Gastroesophageal sphincter (tissue), 3 donors: ENCODE data around the gene MMP17.
"Not testable (repeated sequence)": the region's sequence is repeated elsewhere in the genome, so short reads cannot be mapped to it uniquely, and the experiment has no call there.

Experiments
- CTCF ChIP-seq, 4 experiments: fragments of 200-600 bp in 2 of 4; fragments of 450-650 bp in 2 of 4; sonication (generic) in 1 of 4; IDR thresholded peaks; one replicate each; pipeline ENCODE4 v1.5.1; 2017 to 2019; ENCODE audit warnings: antibody characterized with exemption in 4 of 4, mild to moderate bottlenecking in 2 of 4, moderate library complexity in 2 of 4
- EP300 ChIP-seq: sonication (generic); formaldehyde crosslinking; IDR thresholded peaks from one replicate; pipeline ENCODE4 v1.6.1; 2017; ENCODE audit warnings: antibody characterized with exemption, mild to moderate bottlenecking
- POLR2A ChIP-seq, 2 donors: fragments of 450-650 bp; IDR thresholded peaks; one replicate each; pipeline ENCODE4 v1.6.1; 2017; ENCODE audit warnings: antibody characterized with exemption in 2 of 2, mild to moderate bottlenecking in 2 of 2, moderate library complexity in 1 of 2
- POLR2AphosphoS5 ChIP-seq: sonication (generic); formaldehyde crosslinking; IDR thresholded peaks from one replicate; pipeline ENCODE4 v1.6.1; 2017; ENCODE audit warnings: antibody characterized with exemption

- TF ChIP-seq CTCF (IDR thresholded peaks at IDR 0.05); EP300; POLR2AphosphoS5; POLR2A (IDR thresholded peaks at IDR 0.05): not testable (repeated sequence)
Measured at GRCh38 chr12:131809476-131810254, 18.5 kb upstream of the MMP17 start.
